Hepatocyte (in vitro differentiated cells): ENCODE results near the gene RAPSN. TPM values are rescaled to one million over a fixed set of nuclear protein-coding genes. Genes with fewer than 3 reads are reported as not detected.

Experiments
- DNase-seq: peaks from one replicate; pipeline ENCODE4 v3.0.0-alpha.2; 2016; ENCODE audit warnings: low spot score
- H2AFZ ChIP-seq: fragments of 200-600 bp; sonication (generic); 2 replicates; pipeline ENCODE4 v1.6.0; 2016; ENCODE audit warnings: antibody characterized with exemption, mild to moderate bottlenecking
- H3K27ac ChIP-seq: fragments of 200-600 bp; sonication (generic); 2 replicates; pipeline ENCODE4 v1.5.1; 2016; ENCODE audit warnings: mild to moderate bottlenecking
- H3K27me3 ChIP-seq: fragments of 200-600 bp; sonication (generic); 2 replicates; pipeline ENCODE4 v1.6.1; 2016
- H3K36me3 ChIP-seq: fragments of 200-600 bp; sonication (generic); replicated peaks from 2 replicates; pipeline ENCODE4 v1.5.1; 2016; ENCODE audit warnings: low read depth; ENCODE audit not compliant: insufficient read depth
- H3K4me1 ChIP-seq: fragments of 200-600 bp; sonication (generic); 2 replicates; pipeline ENCODE4 v1.5.1; 2016; ENCODE audit warnings: mild to moderate bottlenecking, moderate library complexity; ENCODE audit not compliant: insufficient read depth
- H3K4me2 ChIP-seq: fragments of 200-600 bp; sonication (generic); 2 replicates; pipeline ENCODE4 v1.6.0; 2016
- H3K4me3 ChIP-seq: fragments of 200-600 bp; sonication (generic); 2 replicates; pipeline ENCODE4 v1.5.1; 2016; ENCODE audit warnings: mild to moderate bottlenecking
- H3K79me2 ChIP-seq: fragments of 200-600 bp; sonication (generic); 2 replicates; pipeline ENCODE4 v1.6.0; 2017; ENCODE audit warnings: mild to moderate bottlenecking
- H3K9me2 ChIP-seq: fragments of 200-600 bp; sonication (generic); replicated peaks from 2 replicates; pipeline ENCODE4 v1.6.0; 2017; ENCODE audit warnings: mild to moderate bottlenecking; ENCODE audit not compliant: insufficient read depth
- H3K9me3 ChIP-seq: fragments of 200-600 bp; sonication (generic); 2 replicates; pipeline ENCODE4 v1.5.1; 2016; ENCODE audit warnings: low read depth, mild to moderate bottlenecking
- H4K20me1 ChIP-seq: fragments of 200-600 bp; sonication (generic); 2 replicates; pipeline ENCODE4 v1.6.0; 2016; ENCODE audit warnings: mild to moderate bottlenecking; ENCODE audit not compliant: insufficient read depth, poor library complexity, severe bottlenecking
- CTCF ChIP-seq: fragments of 200-600 bp; sonication (generic); IDR thresholded peaks from 2 replicates; pipeline ENCODE4 v1.5.1; 2016; ENCODE audit warnings: antibody characterized with exemption, mild to moderate bottlenecking; ENCODE audit not compliant: poor library complexity
- EZH2 ChIP-seq: fragments of 200-600 bp; sonication (generic); IDR thresholded peaks from 2 replicates; pipeline ENCODE4 v1.6.1; 2016; ENCODE audit warnings: antibody characterized with exemption, mild to moderate bottlenecking, borderline replicate concordance
- EZH2phosphoT487 ChIP-seq: fragments of 200-600 bp; sonication (generic); IDR thresholded peaks from one replicate; pipeline ENCODE4 v1.6.1; 2018; ENCODE audit warnings: antibody characterized with exemption, mild to moderate bottlenecking, low read depth, moderate library complexity; ENCODE audit not compliant: unreplicated experiment, severe bottlenecking
- WGBS: methylation state at CpG from one replicate; pipeline ENCODE4 v1.1.6; 2016; ENCODE audit warnings: low lambda C conversion rate; ENCODE audit errors: missing lambda C conversion rate; 5-methylcytosine and 5-hydroxymethylcytosine counted together
- polyA plus RNA-seq: library from polyadenylated mRNA; unstranded; fragments of >200 nt; fragmentation: Nextera tagmentation; extraction: Ambion mirVana; gene quantifications from 2 replicates; pipeline ENCODE4 v1.2.1, GENCODE V29; 2016
- total RNA-seq: library from RNA; depleted of rRNA; stranded (reverse); fragments of >200 nt; gene quantifications from 2 replicates; pipeline ENCODE4 v1.2.3, GENCODE V29; 2014

Gene RAPSN
- total and polyA plus RNA-seq, 2 experiments from 2014 or later: 0.46 TPM; not detected in 1

GRCh38 chr11:47413351-47413750 is 35.6 kb downstream of the RAPSN start:
- no peak overlapping the region for H3K27ac ChIP-seq
- no peaks in the 10 kb centered on the region for H3K36me3 ChIP-seq
- H3K9me2 ChIP-seq: no peaks in the 10 kb centered on the region
- TF ChIP-seq EZH2 (no peak), CTCF (no peak), EZH2phosphoT487 (no peak)
- H4K20me1 ChIP-seq: no peaks in the 10 kb centered on the region
- no peak overlapping the region for H3K4me2 ChIP-seq
- no peaks in the 10 kb centered on the region for H3K27me3 ChIP-seq
- H3K4me3 ChIP-seq: no peak overlapping the region
- no peaks in the 10 kb centered on the region for H3K9me3 ChIP-seq
- peaks cover 26% of the 10 kb centered on the region for H3K4me1 ChIP-seq
- peaks cover 18% of the 10 kb centered on the region for H3K79me2 ChIP-seq
- DNase-seq: no peak
- no peak overlapping the region for H2AFZ ChIP-seq
- WGBS: 90% methylated on average over 13 of the region's 13 CpGs

- no peak overlapping the region for H3K4me2 ChIP-seq
- H3K27me3 ChIP-seq: no peaks in the 10 kb centered on the region
- DNase-seq: peak; percentile 63
- H3K79me2 ChIP-seq: peaks cover 18% of the 10 kb centered on the region
- H3K27ac ChIP-seq: no peak overlapping the region
- H4K20me1 ChIP-seq: no peaks in the 10 kb centered on the region
- no peaks in the 10 kb centered on the region for H3K9me2 ChIP-seq
- H3K4me1 ChIP-seq: peaks cover 31% of the 10 kb centered on the region
- WGBS: 88% methylated on average over 12 of the region's 12 CpGs
- H3K36me3 ChIP-seq: no peaks in the 10 kb centered on the region
- TF ChIP-seq CTCF (peak; percentile 53), EZH2phosphoT487 (no peak)
- H3K9me3 ChIP-seq: no peaks in the 10 kb centered on the region
- no peak overlapping the region for H2AFZ ChIP-seq
- H3K4me3 ChIP-seq: no peak overlapping the region
These were observed 36.8 kb downstream of the RAPSN start for GRCh38 chr11:47411884-47412746.

DNA sequence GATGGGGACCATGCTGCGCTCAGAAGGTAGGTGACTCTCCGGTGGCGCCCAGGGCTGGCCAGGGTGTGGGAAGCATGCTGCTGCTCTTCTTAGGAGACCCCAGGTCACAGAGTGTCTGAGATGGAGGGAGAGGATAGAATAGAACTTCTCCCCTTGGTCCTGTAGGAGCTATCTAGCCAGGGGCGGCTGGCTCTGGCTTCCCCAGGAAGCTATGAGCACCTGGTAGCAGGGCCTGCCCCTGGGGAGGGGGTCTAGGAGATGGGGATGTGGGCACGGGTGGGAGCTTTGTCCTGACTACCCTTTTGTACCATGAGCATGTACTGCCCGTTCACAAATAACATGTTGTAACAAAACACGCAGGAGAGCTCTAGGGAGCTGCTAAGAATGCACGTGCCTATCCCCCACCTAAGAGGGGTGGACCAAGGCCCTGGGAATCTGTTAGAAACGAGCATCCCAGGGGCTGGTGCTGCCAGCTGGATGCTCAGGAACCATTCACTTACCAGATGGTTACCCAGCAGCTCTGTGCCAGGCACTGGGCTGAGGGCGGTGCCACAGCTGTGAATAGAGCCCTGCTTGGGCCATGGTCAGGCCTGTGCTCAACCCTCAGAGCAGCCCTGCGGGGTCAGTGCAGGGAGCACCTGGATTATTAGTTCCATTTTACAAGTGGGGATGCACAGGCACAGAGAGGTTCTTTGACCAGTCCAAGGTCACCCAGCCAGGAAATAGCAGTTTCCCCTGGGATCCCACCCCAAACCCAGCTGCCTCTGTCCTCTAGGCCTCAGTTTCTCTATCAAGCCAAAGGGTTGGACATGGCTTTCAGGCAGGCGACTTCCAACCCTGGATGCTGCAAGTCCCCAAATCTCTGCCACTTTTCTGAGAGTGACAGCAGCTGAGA is 38.3 kb downstream of the RAPSN start:
- 94% methylated on average over 12 of the region's 12 CpGs for WGBS
- H3K79me2 ChIP-seq: peaks cover 18% of the 10 kb centered on the region
- no peaks in the 10 kb centered on the region for H3K9me2 ChIP-seq
- no peak overlapping the region for H3K27ac ChIP-seq
- no peaks in the 10 kb centered on the region for H3K36me3 ChIP-seq
- H3K9me3 ChIP-seq: no peaks in the 10 kb centered on the region
- H2AFZ ChIP-seq: no peak overlapping the region
- H3K4me2 ChIP-seq: peak overlapping the region; percentile 97
- H3K4me1 ChIP-seq: peaks cover 24% of the 10 kb centered on the region
- H3K27me3 ChIP-seq: no peaks in the 10 kb centered on the region
- no peak for TF ChIP-seq EZH2
- TF ChIP-seq CTCF: no peak
- TF ChIP-seq EZH2phosphoT487: no peak
- no peak for DNase-seq
- H3K4me3 ChIP-seq: no peak overlapping the region
- no peaks in the 10 kb centered on the region for H4K20me1 ChIP-seq
